Type B pancreatic cell (in vitro differentiated cells): ENCODE results near the gene ZNF597. TPM values are rescaled to one million over a fixed set of nuclear protein-coding genes. Genes with fewer than 3 reads are reported as not detected.

Experiments
- DNase-seq: peaks from one replicate; pipeline ENCODE4 v3.0.0; 2021; ENCODE audit warnings: mixed read lengths; ENCODE audit not compliant: unreplicated experiment; ENCODE audit errors: extremely low spot score
- H3K27ac Mint-ChIP-seq: 2 replicates; pipeline ENCODE4 v1.8.0; 2021; ENCODE audit warnings: mild to moderate bottlenecking, mixed read lengths
- H3K27me3 Mint-ChIP-seq: 2 replicates; pipeline ENCODE4 v1.8.0; 2021; ENCODE audit warnings: mixed read lengths
- H3K36me3 Mint-ChIP-seq: 2 replicates; pipeline ENCODE4 v1.8.0; 2021; ENCODE audit warnings: mixed read lengths
- H3K4me1 Mint-ChIP-seq: one replicate; pipeline ENCODE4 v1.8.0; 2021; ENCODE audit warnings: mixed read lengths; ENCODE audit not compliant: unreplicated experiment
- H3K4me3 Mint-ChIP-seq: 2 replicates; pipeline ENCODE4 v1.8.0; 2021; ENCODE audit warnings: mild to moderate bottlenecking, mixed read lengths
- H3K9me3 Mint-ChIP-seq: 2 replicates; pipeline ENCODE4 v1.8.0; 2021; ENCODE audit warnings: mixed read lengths
- CTCF ChIP-seq: fragments of 200-600 bp; sonication (generic); conservative IDR thresholded peaks from 2 replicates; pipeline ENCODE4 v1.5.0; 2021; ENCODE audit warnings: antibody characterized with exemption, mild to moderate bottlenecking
- microRNA-seq: library from miRNA; unstranded; fragments of <30 nt; microRNA quantifications from one replicate; pipeline ENCODE4, GENCODE V29; 2020
- total RNA-seq: library from RNA; stranded (reverse); gene quantifications from 2 replicates; pipeline ENCODE4 v1.2.1, GENCODE V29; 2021; ENCODE audit warnings: low replicate concordance

The ZNF597 gene
- total RNA-seq, 1 donor from 2014 or later, result 2.2 TPM

GRCh38 chr16:3389663-3390338 lies 53.5 kb downstream of the ZNF597 start:
- no peak for TF ChIP-seq CTCF
- H3K9me3 Mint-ChIP-seq, result peaks cover 26% of the 10 kb centered on the region
- H3K27me3 Mint-ChIP-seq, result no peaks in the 10 kb centered on the region
- DNase-seq, result no peak
- peaks cover 67% of the 10 kb centered on the region for H3K36me3 Mint-ChIP-seq
- H3K4me1 Mint-ChIP-seq, result no peaks in the 10 kb centered on the region
- no peak overlapping the region for H3K4me3 Mint-ChIP-seq
- H3K27ac Mint-ChIP-seq, result no peak overlapping the region

- Mint-ChIP-seq H3K4me1 (no peaks in the 10 kb centered on the region), H3K27me3 (no peaks in the 10 kb centered on the region), H3K4me3 (no peak overlapping the region), H3K36me3 (peaks cover 67% of the 10 kb centered on the region), H3K9me3 (peaks cover 33% of the 10 kb centered on the region), H3K27ac (no peak overlapping the region)
- no peak for TF ChIP-seq CTCF
- DNase-seq, result no peak
These were observed 55.0 kb downstream of the ZNF597 start for GRCh38 chr16:3388325-3388724.

GRCh38 chr16:3383045-3383448 lies 60.3 kb downstream of the ZNF597 start:
- no peaks in the 10 kb centered on the region for H3K27me3 Mint-ChIP-seq
- no peaks in the 10 kb centered on the region for H3K4me1 Mint-ChIP-seq
- TF ChIP-seq CTCF, result no peak
- H3K36me3 Mint-ChIP-seq, result peaks cover 73% of the 10 kb centered on the region
- peaks cover 54% of the 10 kb centered on the region for H3K9me3 Mint-ChIP-seq
- no peak overlapping the region for H3K4me3 Mint-ChIP-seq
- H3K27ac Mint-ChIP-seq, result no peak overlapping the region
- DNase-seq, result no peak

Small RNA genes within 50 kb of the gene (microRNA-seq; reads per million reads assigned to microRNA genes)
- not detected for gene MIR6126

Other genes with a start within 250 kb of the ZNF597 start
- gene ZNF200, start 208.3 kb downstream of the ZNF597 start, total RNA-seq, result 10.5 and 12.4 TPM in 2 replicates
- gene MEFV, start 186.9 kb downstream of the ZNF597 start, total RNA-seq, result 0.19 TPM in 1 of 2 replicates, not detected in the other
- gene ZNF263, start 160.0 kb downstream of the ZNF597 start, total RNA-seq, result 27.7 and 38.6 TPM in 2 replicates
- gene TIGD7, start 138.1 kb downstream of the ZNF597 start, total RNA-seq, result 5.4 and 9.4 TPM in 2 replicates
- gene ZNF75A, start 138.0 kb downstream of the ZNF597 start, total RNA-seq, result 41.2 and 50.8 TPM in 2 replicates
- 0.22 TPM in 1 of 2 replicates, not detected in the other for gene OR2C1, start 87.6 kb downstream of the ZNF597 start, total RNA-seq
- gene ZSCAN32, start 42.5 kb downstream of the ZNF597 start, total RNA-seq, result 12.4 and 15.0 TPM in 2 replicates
- 10.8 and 14.9 TPM in 2 replicates for gene ZNF174, start 42.3 kb downstream of the ZNF597 start, total RNA-seq
- 41.1 and 51.1 TPM in 2 replicates for gene NAA60, start 176 bp upstream of the ZNF597 start, total RNA-seq
- gene C16orf90, start 52.0 kb upstream of the ZNF597 start, total RNA-seq, result not detected in 2 replicates
- gene CLUAP1, start 57.5 kb upstream of the ZNF597 start, total RNA-seq, result 20.5 and 35.9 TPM in 2 replicates
- 0.17 and 0.34 TPM in 2 replicates for gene NLRC3, start 133.9 kb upstream of the ZNF597 start, total RNA-seq
- gene SLX4, start 168.1 kb upstream of the ZNF597 start, total RNA-seq, result 7.3 and 13.3 TPM in 2 replicates
- gene DNASE1, start 211.2 kb upstream of the ZNF597 start, total RNA-seq, result 35.7 and 44.8 TPM in 2 replicates